ENCODE results near the gene PNPLA5. TPM values are rescaled to one million over a fixed set of nuclear protein-coding genes. Genes with fewer than 3 reads are reported as not detected.

The PNPLA5 gene
- total RNA-seq, 2 donors from 2014 or later: not detected

GRCh38 chr22:43862882-43863202 is 29.0 kb downstream of the PNPLA5 start:
- Histone ChIP-seq H3K4me3 (no peak overlapping the region), H3K27me3 (replicated peaks; ENCODE audit: insufficient read depth) (no peaks in the 10 kb centered on the region), H3K9me3 (no peaks in the 10 kb centered on the region), H3K4me1 (ENCODE audit: control insufficient read depth in 1 of 2, low read depth in 2 of 2) (no peaks in the 10 kb centered on the region), H3K36me3 (no peaks in the 10 kb centered on the region), H3K27ac (no peak overlapping the region)
- no peak for ATAC-seq (ENCODE audit: insufficient number of reproducible peaks, low FRiP score, low read depth)
- DNase-seq (ENCODE audit: low spot score): no peak
- TF ChIP-seq, protein P1, sequence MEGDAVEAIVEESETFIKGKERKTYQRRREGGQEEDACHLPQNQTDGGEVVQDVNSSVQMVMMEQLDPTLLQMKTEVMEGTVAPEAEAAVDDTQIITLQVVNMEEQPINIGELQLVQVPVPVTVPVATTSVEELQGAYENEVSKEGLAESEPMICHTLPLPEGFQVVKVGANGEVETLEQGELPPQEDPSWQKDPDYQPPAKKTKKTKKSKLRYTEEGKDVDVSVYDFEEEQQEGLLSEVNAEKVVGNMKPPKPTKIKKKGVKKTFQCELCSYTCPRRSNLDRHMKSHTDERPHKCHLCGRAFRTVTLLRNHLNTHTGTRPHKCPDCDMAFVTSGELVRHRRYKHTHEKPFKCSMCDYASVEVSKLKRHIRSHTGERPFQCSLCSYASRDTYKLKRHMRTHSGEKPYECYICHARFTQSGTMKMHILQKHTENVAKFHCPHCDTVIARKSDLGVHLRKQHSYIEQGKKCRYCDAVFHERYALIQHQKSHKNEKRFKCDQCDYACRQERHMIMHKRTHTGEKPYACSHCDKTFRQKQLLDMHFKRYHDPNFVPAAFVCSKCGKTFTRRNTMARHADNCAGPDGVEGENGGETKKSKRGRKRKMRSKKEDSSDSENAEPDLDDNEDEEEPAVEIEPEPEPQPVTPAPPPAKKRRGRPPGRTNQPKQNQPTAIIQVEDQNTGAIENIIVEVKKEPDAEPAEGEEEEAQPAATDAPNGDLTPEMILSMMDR (IDR thresholded peaks at IDR 0.05): no peak

- Histone ChIP-seq H3K36me3 (no peaks in the 10 kb centered on the region), H3K27me3 (replicated peaks; ENCODE audit: insufficient read depth) (no peaks in the 10 kb centered on the region), H3K9me3 (no peaks in the 10 kb centered on the region), H3K27ac (no peak within 1 kb of the TSS), H3K4me1 (ENCODE audit: control insufficient read depth in 1 of 2, low read depth in 2 of 2) (no peaks in the 10 kb centered on the region), H3K4me3 (no peak within 1 kb of the TSS)
- TF ChIP-seq, protein P1 (IDR thresholded peaks at IDR 0.05): no peak
- no peak for DNase-seq (ENCODE audit: low spot score)
- ATAC-seq (ENCODE audit: insufficient number of reproducible peaks, low FRiP score, low read depth): no peak
These were observed 29.5 kb downstream of the PNPLA5 start, which contains the start of gene SULT4A1 for GRCh38 chr22:43862074-43862881. TSS of gene SULT4A1 (minus strand) at chr22:43862513. CDS start at chr22:43862382, 131 bp downstream.

GRCh38 chr22:43861529-43861928 is 30.3 kb downstream of the PNPLA5 start:
- Histone ChIP-seq H3K4me3 (no peak overlapping the region), H3K36me3 (no peaks in the 10 kb centered on the region), H3K27ac (no peak overlapping the region), H3K4me1 (ENCODE audit: control insufficient read depth in 1 of 2, low read depth in 2 of 2) (no peaks in the 10 kb centered on the region), H3K9me3 (no peaks in the 10 kb centered on the region), H3K27me3 (replicated peaks; ENCODE audit: insufficient read depth) (no peaks in the 10 kb centered on the region)
- ATAC-seq (ENCODE audit: insufficient number of reproducible peaks, low FRiP score, low read depth) (no peak), DNase-seq (ENCODE audit: low spot score) (no peak)
- TF ChIP-seq, protein P1 (IDR thresholded peaks at IDR 0.05): no peak

DNA sequence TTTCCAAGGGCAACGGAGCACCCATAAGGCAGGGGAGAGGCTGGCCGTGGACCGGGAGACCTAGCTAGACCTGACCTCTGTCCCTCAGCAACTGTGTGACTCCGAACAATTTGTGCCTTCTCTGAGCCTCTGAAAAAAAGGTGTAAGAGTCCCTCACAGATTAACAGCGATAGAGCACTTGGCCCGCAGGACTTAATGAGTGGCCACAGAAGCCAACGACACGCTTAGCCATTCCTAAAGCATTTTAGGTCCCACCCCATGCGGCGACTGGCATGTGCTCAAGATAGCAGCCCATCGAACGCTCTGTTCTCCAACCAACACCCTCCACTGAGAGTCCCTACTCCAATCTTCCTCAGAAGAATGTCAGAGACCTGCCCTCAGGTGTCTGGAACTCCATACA is 31.0 kb downstream of the PNPLA5 start:
- Histone ChIP-seq H3K27ac (no peak overlapping the region), H3K4me1 (ENCODE audit: control insufficient read depth in 1 of 2, low read depth in 2 of 2) (no peaks in the 10 kb centered on the region), H3K9me3 (no peaks in the 10 kb centered on the region), H3K4me3 (no peak overlapping the region), H3K27me3 (replicated peaks; ENCODE audit: insufficient read depth) (no peaks in the 10 kb centered on the region), H3K36me3 (no peaks in the 10 kb centered on the region)
- TF ChIP-seq, protein P1 (IDR thresholded peaks at IDR 0.05): no peak
- DNase-seq (ENCODE audit: low spot score): no peak
- no peak for ATAC-seq (ENCODE audit: insufficient number of reproducible peaks, low FRiP score, low read depth)

- no peak for ATAC-seq (ENCODE audit: insufficient number of reproducible peaks, low FRiP score, low read depth)
- no peak for DNase-seq (ENCODE audit: low spot score)
- Histone ChIP-seq H3K27me3 (replicated peaks; ENCODE audit: insufficient read depth) (no peaks in the 10 kb centered on the region), H3K9me3 (no peaks in the 10 kb centered on the region), H3K4me3 (no peak overlapping the region), H3K4me1 (ENCODE audit: control insufficient read depth in 1 of 2, low read depth in 2 of 2) (no peaks in the 10 kb centered on the region), H3K27ac (no peak overlapping the region), H3K36me3 (no peaks in the 10 kb centered on the region)
- TF ChIP-seq, protein P1 (IDR thresholded peaks at IDR 0.05): no peak
These were observed 31.7 kb downstream of the PNPLA5 start for GRCh38 chr22:43860126-43860525.
